DOHH2 (cell line): ENCODE data around the gene XKR8.

Experiments
- H3F3A ChIP-seq: fragments of 200-600 bp; sonication (generic), shearing (Covaris generic); 2 replicates; pipeline ENCODE4 v1.6.0; 2016; ENCODE audit warnings: antibody characterized with exemption, mild to moderate bottlenecking; ENCODE audit not compliant: control insufficient read depth, insufficient read depth
- H3K27ac ChIP-seq: fragments of 200-600 bp; sonication (generic); 2 replicates; pipeline ENCODE4 v1.5.1; 2014; ENCODE audit warnings: low read depth, mild to moderate bottlenecking, low read length, moderate library complexity
- H3K27me3 ChIP-seq: fragments of 200-600 bp; sonication (generic); 2 replicates; pipeline ENCODE4 v1.6.1; 2014; ENCODE audit warnings: mild to moderate bottlenecking, low read length, mixed read lengths; ENCODE audit not compliant: control insufficient read depth
- H3K36me3 ChIP-seq: fragments of 200-600 bp; sonication (generic); 2 replicates; pipeline ENCODE4 v1.6.1; 2014; ENCODE audit warnings: mild to moderate bottlenecking, low read length, moderate library complexity, mixed read lengths; ENCODE audit not compliant: control insufficient read depth
- H3K4me1 ChIP-seq: fragments of 200-600 bp; sonication (generic); 2 replicates; pipeline ENCODE4 v1.6.1; 2014; ENCODE audit warnings: mild to moderate bottlenecking, low read length, mixed read lengths; ENCODE audit not compliant: control insufficient read depth
- H3K4me2 ChIP-seq: fragments of 200-600 bp; sonication (generic); 2 replicates; pipeline ENCODE4 v1.6.0; 2014; ENCODE audit warnings: mild to moderate bottlenecking, low read length, moderate library complexity
- H3K4me3 ChIP-seq: fragments of 200-600 bp; sonication (generic); 2 replicates; pipeline ENCODE4 v1.5.1; 2014; ENCODE audit warnings: mild to moderate bottlenecking, low read length, mixed read lengths
- H3K79me2 ChIP-seq: fragments of 200-600 bp; sonication (generic); 2 replicates; pipeline ENCODE4 v1.6.1; 2014; ENCODE audit warnings: mild to moderate bottlenecking, low read length, mixed read lengths; ENCODE audit not compliant: control insufficient read depth
- H3K9me2 ChIP-seq: fragments of 200-600 bp; sonication (generic); replicated peaks from 2 replicates; pipeline ENCODE4 v1.6.1; 2014; ENCODE audit warnings: mild to moderate bottlenecking, low read length, mixed read lengths; ENCODE audit not compliant: control insufficient read depth
- H3K9me3 ChIP-seq: fragments of 200-600 bp; sonication (generic); 2 replicates; pipeline ENCODE4 v1.6.1; 2014; ENCODE audit warnings: antibody characterized with exemption, low read length, mixed read lengths; ENCODE audit not compliant: control insufficient read depth, insufficient read depth
- H4K20me1 ChIP-seq: fragments of 200-600 bp; sonication (generic); 2 replicates; pipeline ENCODE4 v1.6.0; 2014; ENCODE audit warnings: low read depth, mild to moderate bottlenecking, antibody characterized with exemption, low read length, moderate library complexity; ENCODE audit not compliant: control insufficient read depth, insufficient read depth
- EZH2phosphoT487 ChIP-seq: fragments of 200-600 bp; sonication (generic); IDR thresholded peaks from 2 replicates; pipeline ENCODE4 v1.6.1; 2017; ENCODE audit warnings: borderline replicate concordance, mild to moderate bottlenecking, antibody characterized with exemption, low read length, moderate library complexity, mixed read lengths
- TF ChIP-seq, protein P1 (sequence below): fragments of 200-600 bp; sonication (generic); IDR thresholded peaks from one replicate; pipeline ENCODE4 v1.5.1; 2014; ENCODE audit warnings: antibody characterized with exemption, mild to moderate bottlenecking, low read depth, low read length; ENCODE audit not compliant: poor library complexity, severe bottlenecking

Gene XKR8

GRCh38 chr1:27922272-27922671 lies 37.5 kb upstream of the XKR8 start:
- no peaks in the 10 kb centered on the region for H3K9me3 ChIP-seq
- no peaks in the 10 kb centered on the region for H3K36me3 ChIP-seq
- H3K27ac ChIP-seq = no peak overlapping the region
- H3K4me2 ChIP-seq = no peak overlapping the region
- no peak overlapping the region for H3K4me3 ChIP-seq
- H4K20me1 ChIP-seq = no peaks in the 10 kb centered on the region
- H3K9me2 ChIP-seq = no peaks in the 10 kb centered on the region
- no peaks in the 10 kb centered on the region for H3K4me1 ChIP-seq
- H3F3A ChIP-seq = no peaks in the 10 kb centered on the region
- no peaks in the 10 kb centered on the region for H3K79me2 ChIP-seq
- TF ChIP-seq EZH2phosphoT487 = no peak
- TF ChIP-seq, protein P1, sequence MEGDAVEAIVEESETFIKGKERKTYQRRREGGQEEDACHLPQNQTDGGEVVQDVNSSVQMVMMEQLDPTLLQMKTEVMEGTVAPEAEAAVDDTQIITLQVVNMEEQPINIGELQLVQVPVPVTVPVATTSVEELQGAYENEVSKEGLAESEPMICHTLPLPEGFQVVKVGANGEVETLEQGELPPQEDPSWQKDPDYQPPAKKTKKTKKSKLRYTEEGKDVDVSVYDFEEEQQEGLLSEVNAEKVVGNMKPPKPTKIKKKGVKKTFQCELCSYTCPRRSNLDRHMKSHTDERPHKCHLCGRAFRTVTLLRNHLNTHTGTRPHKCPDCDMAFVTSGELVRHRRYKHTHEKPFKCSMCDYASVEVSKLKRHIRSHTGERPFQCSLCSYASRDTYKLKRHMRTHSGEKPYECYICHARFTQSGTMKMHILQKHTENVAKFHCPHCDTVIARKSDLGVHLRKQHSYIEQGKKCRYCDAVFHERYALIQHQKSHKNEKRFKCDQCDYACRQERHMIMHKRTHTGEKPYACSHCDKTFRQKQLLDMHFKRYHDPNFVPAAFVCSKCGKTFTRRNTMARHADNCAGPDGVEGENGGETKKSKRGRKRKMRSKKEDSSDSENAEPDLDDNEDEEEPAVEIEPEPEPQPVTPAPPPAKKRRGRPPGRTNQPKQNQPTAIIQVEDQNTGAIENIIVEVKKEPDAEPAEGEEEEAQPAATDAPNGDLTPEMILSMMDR = no peak
- peaks cover 4% of the 10 kb centered on the region for H3K27me3 ChIP-seq

DNA sequence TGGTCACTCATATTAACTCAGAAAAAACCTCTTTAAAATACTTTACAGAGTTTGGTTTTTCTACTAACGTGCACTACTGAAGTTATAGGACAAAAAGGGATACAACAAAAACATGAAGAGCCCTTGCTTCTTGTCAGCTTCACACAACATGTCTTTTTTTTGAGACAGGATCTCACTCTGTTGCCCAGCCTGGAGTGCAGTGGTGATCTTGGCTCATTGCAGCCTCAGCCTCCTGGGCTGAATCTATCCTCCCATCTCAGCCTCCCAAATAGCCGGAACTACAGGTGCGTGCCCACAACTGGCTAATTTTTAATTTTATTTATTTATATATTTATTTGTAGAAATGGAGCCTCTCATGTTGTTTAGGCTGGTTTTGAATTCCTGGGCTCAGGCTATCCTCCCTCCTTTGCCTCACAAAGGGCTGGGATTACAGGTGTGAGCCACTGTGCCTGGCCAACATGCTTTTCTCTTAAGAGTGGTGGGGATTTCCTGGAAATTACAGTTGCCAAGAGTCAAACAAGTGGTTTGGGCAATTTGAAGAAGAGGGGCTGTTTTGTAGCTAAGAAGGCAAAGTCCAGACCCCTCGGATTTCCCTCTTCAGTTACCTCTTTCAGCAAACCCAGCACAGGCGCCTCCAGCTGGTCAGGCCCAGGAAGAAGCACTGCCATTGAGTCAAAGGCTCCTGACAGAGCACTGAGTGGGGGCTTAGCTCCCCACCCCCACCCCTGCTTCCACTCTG lies 31.4 kb upstream of the XKR8 start:
- H3K36me3 ChIP-seq = no peaks in the 10 kb centered on the region
- H3K27ac ChIP-seq = no peak overlapping the region
- H3K4me3 ChIP-seq = no peak overlapping the region
- H3K4me2 ChIP-seq = no peak overlapping the region
- H3F3A ChIP-seq = no peaks in the 10 kb centered on the region
- no peaks in the 10 kb centered on the region for H3K9me3 ChIP-seq
- TF ChIP-seq, protein P1 = peak; percentile 21
- TF ChIP-seq EZH2phosphoT487 = no peak
- peaks cover 10% of the 10 kb centered on the region for H3K4me1 ChIP-seq
- peaks cover 4% of the 10 kb centered on the region for H3K27me3 ChIP-seq
- no peaks in the 10 kb centered on the region for H3K79me2 ChIP-seq
- H3K9me2 ChIP-seq = no peaks in the 10 kb centered on the region
- H4K20me1 ChIP-seq = no peaks in the 10 kb centered on the region

DNA sequence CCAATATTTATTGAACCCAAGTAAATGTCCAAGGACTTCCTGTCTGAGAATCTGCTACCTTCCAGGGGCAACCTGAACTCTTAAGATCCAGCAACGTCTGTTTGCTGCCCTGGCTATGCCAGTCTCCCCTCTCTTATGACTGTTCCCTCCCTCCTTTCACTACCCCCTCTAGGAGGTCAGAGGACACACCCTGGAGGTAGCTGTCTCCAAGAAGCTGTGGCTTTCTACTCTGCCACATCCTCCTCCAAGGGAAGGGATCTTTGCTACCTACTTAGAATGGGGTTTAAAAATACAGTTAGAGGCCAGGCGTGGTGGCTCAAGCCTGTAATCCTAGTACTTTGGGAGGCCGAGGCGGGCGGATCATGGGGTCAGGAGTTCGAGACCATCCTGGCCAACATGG lies 28.6 kb upstream of the XKR8 start:
- H3K36me3 ChIP-seq = no peaks in the 10 kb centered on the region
- TF ChIP-seq EZH2phosphoT487 = no peak
- TF ChIP-seq, protein P1 = no peak
- H3K9me2 ChIP-seq = no peaks in the 10 kb centered on the region
- no peak overlapping the region for H3K27ac ChIP-seq
- H3K4me3 ChIP-seq = no peak overlapping the region
- H3K4me2 ChIP-seq = no peak overlapping the region
- no peaks in the 10 kb centered on the region for H3F3A ChIP-seq
- H4K20me1 ChIP-seq = no peaks in the 10 kb centered on the region
- H3K79me2 ChIP-seq = no peaks in the 10 kb centered on the region
- H3K27me3 ChIP-seq = peaks cover 20% of the 10 kb centered on the region
- H3K9me3 ChIP-seq = no peaks in the 10 kb centered on the region
- peaks cover 18% of the 10 kb centered on the region for H3K4me1 ChIP-seq
